ENCODE measurements around the gene SEPTIN10.

GRCh38 chr2:109623923-109624322, 10.2 kb upstream of the SEPTIN10 start:
- no peak for TF ChIP-seq CTCF (IDR thresholded peaks at IDR 0.05)
- no peak for TF ChIP-seq POLR2A (IDR thresholded peaks at IDR 0.05)
- TF ChIP-seq POLR2AphosphoS5 (IDR thresholded peaks at IDR 0.05), result no peak
